SK-N-SH (cell line): ENCODE data around the gene CNIH3. TPM values are rescaled to one million over a fixed set of nuclear protein-coding genes. Genes with fewer than 3 reads are reported as not detected.

Source experiments
- CTCF ChIA-PET: fragments of 300-600, 350-600 bp; formaldehyde crosslinking; extraction: SDS; loops from one replicate; lab custom pipeline; 2021; lab: Yijun Ruan, JAX
- POLR2A ChIA-PET: fragments of 350-600 bp; sonication (Branson Sonifier 250); formaldehyde crosslinking; extraction: SDS; loops from one replicate; lab custom pipeline; 2020; ENCODE audit warnings: antibody characterized with exemption, inconsistent platforms; lab: Yijun Ruan, JAX
- DNase-seq: peaks from one replicate; pipeline ENCODE4 v3.0.0; 2012
- H2AFZ ChIP-seq: fragments of 200-600 bp; sonication (generic); 2 replicates; pipeline ENCODE4 v1.8.1; 2016; ENCODE audit warnings: antibody characterized with exemption, mild to moderate bottlenecking, low read depth
- H3F3A ChIP-seq: fragments of 200-600 bp; sonication (generic); replicated peaks from 2 replicates; pipeline ENCODE3; 2016; ENCODE audit warnings: antibody characterized with exemption, mild to moderate bottlenecking; ENCODE audit not compliant: insufficient read depth
- H3K27ac ChIP-seq, 2 experiments: fragments of 200-500 bp in 1 of 2; fragments of 200-600 bp in 1 of 2; sonication (Bioruptor generic) in 1 of 2; sonication (generic), shearing (Covaris generic) in 1 of 2; 2 replicates each; pipeline versions ENCODE4 v1.5.1 to v1.6.1; 2014 to 2016; ENCODE audit warnings: low read depth in 2 of 2, inconsistent platforms in 1 of 2, low read length in 1 of 2, mild to moderate bottlenecking in 1 of 2, mixed read lengths in 1 of 2
- H3K27me3 ChIP-seq: fragments of 200-600 bp; sonication (generic), shearing (Covaris generic); 2 replicates; pipeline ENCODE4 v1.6.1; 2016; ENCODE audit warnings: mixed run types; ENCODE audit not compliant: insufficient read depth
- H3K36me3 ChIP-seq, 2 experiments: fragments of 200-500 bp in 1 of 2; fragments of 200-600 bp in 1 of 2; sonication (Bioruptor generic) in 1 of 2; sonication (generic) in 1 of 2; replicated peaks in 1 of 2; 2 replicates each; pipeline versions ENCODE3 to v1.5.1; 2014 to 2016; ENCODE audit warnings: low read length in 1 of 2, mild to moderate bottlenecking in 1 of 2; ENCODE audit not compliant: insufficient read depth in 2 of 2, control insufficient read depth in 1 of 2
- H3K4me1 ChIP-seq, 2 experiments: fragments of 200-500 bp in 1 of 2; fragments of 200-600 bp in 1 of 2; sonication (Bioruptor generic) in 1 of 2; sonication (generic), shearing (Covaris generic) in 1 of 2; 2 replicates each; pipeline versions ENCODE4 v1.5.1 to v1.6.1; 2014 to 2016; ENCODE audit warnings: low read depth in 1 of 2, low read length in 1 of 2, mixed run types in 1 of 2; ENCODE audit not compliant: insufficient read depth in 2 of 2, control insufficient read depth in 1 of 2
- H3K4me2 ChIP-seq: fragments of 200-600 bp; sonication (generic), shearing (Covaris generic); 2 replicates; pipeline ENCODE4 v1.6.1; 2017; ENCODE audit warnings: mixed run types
- H3K4me3 ChIP-seq, 2 experiments: fragments of 200-500 bp in 1 of 2; fragments of 200-600 bp in 1 of 2; sonication (Bioruptor generic) in 1 of 2; sonication (generic), shearing (Covaris generic) in 1 of 2; 2 replicates each; pipeline versions ENCODE4 v1.5.1 to v1.8.1; 2014 to 2016; ENCODE audit warnings: low read depth in 2 of 2, inconsistent platforms in 1 of 2, low read length in 1 of 2, mild to moderate bottlenecking in 1 of 2, mixed read lengths in 1 of 2, moderate library complexity in 1 of 2
- H3K79me2 ChIP-seq: fragments of 200-600 bp; sonication (generic); 2 replicates; pipeline ENCODE4 v1.8.1; 2017; ENCODE audit warnings: mild to moderate bottlenecking; ENCODE audit not compliant: insufficient read depth
- H3K9ac ChIP-seq: fragments of 200-600 bp; sonication (generic); 2 replicates; pipeline ENCODE4 v1.6.1; 2017; ENCODE audit warnings: mixed run types
- H3K9me2 ChIP-seq: fragments of 200-600 bp; sonication (generic); 2 replicates; pipeline ENCODE4 v1.6.1; 2017; ENCODE audit warnings: mixed run types
- H3K9me3 ChIP-seq: fragments of 200-600 bp; sonication (generic); 2 replicates; pipeline ENCODE4 v1.6.1; 2017; ENCODE audit warnings: mixed run types, mild to moderate bottlenecking, moderate library complexity
- H4K20me1 ChIP-seq: fragments of 200-600 bp; sonication (generic); 2 replicates; pipeline ENCODE4 v1.6.1; 2017; ENCODE audit warnings: mild to moderate bottlenecking, mixed run types; ENCODE audit not compliant: insufficient read depth
- EP300 ChIP-seq, 2 experiments: IDR thresholded peaks; 2 replicates each; pipeline versions ENCODE4 v1.4.0 to v1.6.1; 2012; ENCODE audit warnings: borderline replicate concordance in 1 of 2, low read depth in 1 of 2, low read length in 1 of 2
- EZH2phosphoT487 ChIP-seq: fragments of 200-600 bp; sonication (generic); IDR thresholded peaks from 2 replicates; pipeline ENCODE4 v1.6.1; 2017; ENCODE audit warnings: low read depth, mixed run types, mild to moderate bottlenecking, antibody characterized with exemption, moderate library complexity, borderline replicate concordance
- FOSL2 ChIP-seq: IDR thresholded peaks from 2 replicates; pipeline ENCODE4 v1.4.0; 2012; ENCODE audit warnings: low read depth, mild to moderate bottlenecking, moderate library complexity, borderline replicate concordance
- GABPA ChIP-seq: IDR thresholded peaks from 2 replicates; pipeline ENCODE4 v1.4.0; 2012; ENCODE audit warnings: low read depth, mild to moderate bottlenecking
- JUND ChIP-seq: IDR thresholded peaks from 2 replicates; pipeline ENCODE4 v1.4.0; 2012
- MAX ChIP-seq: IDR thresholded peaks from 2 replicates; pipeline ENCODE4 v1.4.0; 2012; ENCODE audit warnings: low read depth
- MEF2A ChIP-seq: IDR thresholded peaks from 2 replicates; pipeline ENCODE4 v1.4.0; 2012; ENCODE audit warnings: low read depth, borderline replicate concordance
- NFIC ChIP-seq: IDR thresholded peaks from 2 replicates; pipeline ENCODE4 v1.4.0; 2012; ENCODE audit warnings: borderline replicate concordance
- TAF1 ChIP-seq: IDR thresholded peaks from 2 replicates; pipeline ENCODE4 v1.6.1; 2012; ENCODE audit warnings: low read depth, mild to moderate bottlenecking, low read length, moderate library complexity, borderline replicate concordance
- TCF12 ChIP-seq: IDR thresholded peaks from 2 replicates; pipeline ENCODE4 v1.4.0; 2012
- USF2 ChIP-seq: fragments of 150-350 bp; IDR thresholded peaks from 2 replicates; pipeline ENCODE4 v1.6.1; 2017; ENCODE audit warnings: antibody characterized with exemption, low read length, low read depth, borderline replicate concordance
- YY1 ChIP-seq: IDR thresholded peaks from 2 replicates; pipeline ENCODE4 v1.4.0; 2012; ENCODE audit warnings: low read depth, mild to moderate bottlenecking
- ZBTB33 ChIP-seq: IDR thresholded peaks from 2 replicates; pipeline ENCODE4 v1.4.0; 2012; ENCODE audit warnings: low read depth, borderline replicate concordance
- WGBS: methylation state at CpG from one replicate; pipeline ENCODE4 v1.1.6; 2017; ENCODE audit warnings: low lambda C conversion rate; 5-methylcytosine and 5-hydroxymethylcytosine counted together
- polyA plus RNA-seq, 3 experiments: library from polyadenylated mRNA; depleted of rRNA; stranded (reverse); fragments of >200 nt; gene quantifications; 2 replicates each; pipeline ENCODE4 v1.2.3, GENCODE V29; 2012
- TF ChIP-seq, protein P1 (sequence below): fragments of 200-600 bp; sonication (generic); IDR thresholded peaks from 2 replicates; pipeline ENCODE4 v1.6.1; 2017; ENCODE audit warnings: antibody characterized with exemption, mild to moderate bottlenecking, moderate library complexity

Gene CNIH3
- polyA plus RNA-seq, 1 of the 3 experiments (the other 2 are of a cell fraction), result 18.8 TPM

DNA sequence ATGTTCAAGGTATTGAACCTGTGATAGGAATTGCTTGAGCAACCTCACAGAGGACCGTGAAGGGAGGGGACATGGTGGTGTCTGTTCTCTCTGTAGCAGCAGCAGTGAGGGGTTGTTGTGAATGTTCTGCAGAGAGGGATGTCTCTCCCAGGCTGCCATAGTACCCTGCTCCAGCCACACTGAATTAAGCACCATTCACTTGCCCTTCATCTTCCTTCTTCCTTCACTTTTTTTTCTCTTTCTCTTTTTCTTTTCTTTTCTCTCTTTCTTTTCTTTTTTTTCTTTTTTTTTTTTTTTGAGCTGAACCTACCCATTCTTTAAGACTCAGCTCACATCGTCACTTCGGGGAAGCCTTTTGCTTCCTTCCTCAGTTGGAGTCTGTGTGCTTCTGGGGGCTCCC lies 89.5 kb downstream of the CNIH3 start:
- Histone ChIP-seq H3K79me2 (no peaks in the 10 kb centered on the region), H3K4me1 (peaks cover 0 to 16% of the 10 kb centered on the region in 2 experiments; a peak in 3 of 4 replicates), H3F3A (no peaks in the 10 kb centered on the region), H3K27me3 (no peaks in the 10 kb centered on the region), H3K4me2 (no peak overlapping the region), H3K36me3 (peaks cover 0 to 3% of the 10 kb centered on the region in 2 experiments), H4K20me1 (no peaks in the 10 kb centered on the region), H3K27ac (no peak overlapping the region), H3K4me3 (no peak overlapping the region), H3K9ac (no peak overlapping the region), H2AFZ (no peak overlapping the region), H3K9me2 (no peaks in the 10 kb centered on the region), H3K9me3 (no peaks in the 10 kb centered on the region)
- POLR2A ChIA-PET, result no interaction called here
- no peak for DNase-seq
- TF ChIP-seq ZBTB33 (no peak), JUND (no peak), EP300 (IDR thresholded peaks at IDR 0.05; ENCODE audit: borderline replicate concordance in 1 of 2, low read depth in 1 of 2, low read length in 1 of 2) (no peak), USF2 (no peak), EZH2phosphoT487 (no peak)
- TF ChIP-seq, protein P1, sequence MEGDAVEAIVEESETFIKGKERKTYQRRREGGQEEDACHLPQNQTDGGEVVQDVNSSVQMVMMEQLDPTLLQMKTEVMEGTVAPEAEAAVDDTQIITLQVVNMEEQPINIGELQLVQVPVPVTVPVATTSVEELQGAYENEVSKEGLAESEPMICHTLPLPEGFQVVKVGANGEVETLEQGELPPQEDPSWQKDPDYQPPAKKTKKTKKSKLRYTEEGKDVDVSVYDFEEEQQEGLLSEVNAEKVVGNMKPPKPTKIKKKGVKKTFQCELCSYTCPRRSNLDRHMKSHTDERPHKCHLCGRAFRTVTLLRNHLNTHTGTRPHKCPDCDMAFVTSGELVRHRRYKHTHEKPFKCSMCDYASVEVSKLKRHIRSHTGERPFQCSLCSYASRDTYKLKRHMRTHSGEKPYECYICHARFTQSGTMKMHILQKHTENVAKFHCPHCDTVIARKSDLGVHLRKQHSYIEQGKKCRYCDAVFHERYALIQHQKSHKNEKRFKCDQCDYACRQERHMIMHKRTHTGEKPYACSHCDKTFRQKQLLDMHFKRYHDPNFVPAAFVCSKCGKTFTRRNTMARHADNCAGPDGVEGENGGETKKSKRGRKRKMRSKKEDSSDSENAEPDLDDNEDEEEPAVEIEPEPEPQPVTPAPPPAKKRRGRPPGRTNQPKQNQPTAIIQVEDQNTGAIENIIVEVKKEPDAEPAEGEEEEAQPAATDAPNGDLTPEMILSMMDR, result no peak
- CTCF ChIA-PET, result no interaction called here
- WGBS, result 74% methylated on average over 3 of the region's 3 CpGs

GRCh38 chr1:224707843-224708725 lies 92.0 kb downstream of the CNIH3 start:
- Histone ChIP-seq H3K79me2 (no peaks in the 10 kb centered on the region; the same call in 1 of the 2 replicates), H3K9me3 (no peaks in the 10 kb centered on the region), H3K4me1 (peaks cover 0 to 16% of the 10 kb centered on the region in 2 experiments; a peak in 3 of 4 replicates), H3K9ac (peak overlapping the region; percentile 22; the same call in 1 of the 2 replicates), H3K4me3 (no peak overlapping the region), H3F3A (no peaks in the 10 kb centered on the region), H3K9me2 (no peaks in the 10 kb centered on the region), H3K27ac (peak overlapping the region in 1 of 2 experiments; percentile 66; a peak in 2 of 4 replicates), H3K27me3 (no peaks in the 10 kb centered on the region), H4K20me1 (no peaks in the 10 kb centered on the region)
- ChIA-PET POLR2A (no interaction called here), CTCF (no interaction called here)
- WGBS, result 61% methylated on average over 7 of the region's 7 CpGs
- DNase-seq, result no peak
- TF ChIP-seq MEF2A (no peak), NFIC (peak; percentile 75), FOSL2 (peak; percentile 83; the same call in 1 of the 2 replicates), JUND (peak; percentile 77), EP300 (IDR thresholded peaks at IDR 0.05; ENCODE audit: borderline replicate concordance in 1 of 2, low read depth in 1 of 2, low read length in 1 of 2) (no peak), YY1 (peak; percentile 47; the same call in 1 of the 2 replicates), MAX (peak; percentile 54; the same call in 1 of the 2 replicates), TAF1 (no peak), GABPA (peak; percentile 52; the same call in 1 of the 2 replicates), TCF12 (peak; percentile 51; the same call in 1 of the 2 replicates)
- TF ChIP-seq, all 33 proteins: peak for 7
- Histone ChIP-seq H2AFZ (peak overlapping the region; percentile 56; the same call in 1 of the 2 replicates), H3K36me3 (peaks cover 0 to 3% of the 10 kb centered on the region in 2 experiments), H3K4me2 (peak overlapping the region; percentile 49)
